GM23338 (cell line): ENCODE data around the gene RABL3. TPM values are rescaled to one million over a fixed set of nuclear protein-coding genes. Genes with fewer than 3 reads are reported as not detected.

Experiments used
- ATAC-seq: fragments of 200-7000 bp; cut with Tn5 transposase; 3 replicates; pipeline ENCODE4 v1.9.1; 2020
- DNase-seq: peaks from one replicate; pipeline ENCODE4 v3.0.0-alpha.2; 2015; ENCODE audit warnings: low spot score
- H2AFZ ChIP-seq: fragments of 200-600 bp; sonication (generic); 2 replicates; pipeline ENCODE4 v1.8.0; 2016; ENCODE audit warnings: antibody characterized with exemption, mild to moderate bottlenecking, moderate library complexity
- H3F3A ChIP-seq: fragments of 200-600 bp; sonication (generic); replicated peaks from 2 replicates; pipeline ENCODE4 v1.8.0; 2017; ENCODE audit warnings: antibody characterized with exemption, mixed run types, low read depth
- H3K27ac ChIP-seq: fragments of 200-600 bp; sonication (generic); 2 replicates; pipeline ENCODE4 v1.6.1; 2016; ENCODE audit warnings: low read depth
- H3K27me3 ChIP-seq: fragments of 200-600 bp; sonication (generic); 2 replicates; pipeline ENCODE4 v1.8.0; 2016; ENCODE audit warnings: mild to moderate bottlenecking, mixed run types, moderate library complexity; ENCODE audit not compliant: insufficient read depth
- H3K36me3 ChIP-seq: fragments of 200-600 bp; sonication (generic); 2 replicates; pipeline ENCODE4 v1.8.0; 2016; ENCODE audit warnings: mild to moderate bottlenecking; ENCODE audit not compliant: insufficient read depth
- H3K4me1 ChIP-seq: fragments of 200-600 bp; sonication (generic); 2 replicates; pipeline ENCODE4 v1.8.0; 2016; ENCODE audit warnings: mild to moderate bottlenecking, moderate library complexity; ENCODE audit not compliant: insufficient read depth
- H3K4me2 ChIP-seq: fragments of 200-600 bp; sonication (generic); 2 replicates; pipeline ENCODE4 v1.7.1; 2017; ENCODE audit warnings: mixed run types
- H3K4me3 ChIP-seq: fragments of 200-600 bp; sonication (generic); 2 replicates; pipeline ENCODE4 v1.6.1; 2016; ENCODE audit warnings: mixed run types
- H3K79me2 ChIP-seq: fragments of 200-600 bp; sonication (generic); replicated peaks from 2 replicates; pipeline ENCODE4 v1.8.0; 2017; ENCODE audit warnings: mild to moderate bottlenecking; ENCODE audit not compliant: insufficient read depth
- H3K9me2 ChIP-seq: fragments of 200-600 bp; sonication (generic); 2 replicates; pipeline ENCODE4 v1.8.0; 2017; ENCODE audit not compliant: insufficient read depth
- H4K20me1 ChIP-seq: fragments of 200-600 bp; sonication (generic); replicated peaks from 2 replicates; pipeline ENCODE4 v1.8.0; 2017; ENCODE audit warnings: mild to moderate bottlenecking; ENCODE audit not compliant: insufficient read depth
- H3K27ac Mint-ChIP-seq: 2 replicates; pipeline ENCODE4 v1.8.0; 2020; ENCODE audit warnings: inconsistent platforms, mild to moderate bottlenecking, moderate library complexity, mixed read lengths
- H3K27me3 Mint-ChIP-seq: 3 replicates; pipeline ENCODE4 v1.8.0; 2022; ENCODE audit warnings: low read depth, mild to moderate bottlenecking, moderate library complexity, mixed read lengths, inconsistent platforms; ENCODE audit not compliant: insufficient read depth, poor library complexity
- H3K36me3 Mint-ChIP-seq: 3 replicates; pipeline ENCODE4 v1.8.0; 2021; ENCODE audit warnings: low read depth, mild to moderate bottlenecking, inconsistent platforms, moderate library complexity, mixed read lengths
- H3K4me1 Mint-ChIP-seq: 3 replicates; pipeline ENCODE4 v1.8.0; 2020; ENCODE audit warnings: mild to moderate bottlenecking, inconsistent platforms, mixed read lengths
- H3K4me3 Mint-ChIP-seq: 3 replicates; pipeline ENCODE4 v1.8.0; 2021; ENCODE audit warnings: moderate library complexity, mild to moderate bottlenecking, inconsistent platforms, mixed read lengths
- H3K9me3 Mint-ChIP-seq: 3 replicates; pipeline ENCODE4 v1.8.0; 2020; ENCODE audit warnings: moderate library complexity, mild to moderate bottlenecking, inconsistent platforms, mixed read lengths
- EZH2 ChIP-seq: fragments of 200-600 bp; sonication (generic); IDR thresholded peaks from one replicate; pipeline ENCODE4 v1.8.0; 2017; ENCODE audit warnings: antibody characterized with exemption, mild to moderate bottlenecking, low read depth; ENCODE audit not compliant: unreplicated experiment
- JUNB ChIP-seq: IDR thresholded peaks from one replicate; pipeline ENCODE4 v1.6.1; 2016; ENCODE audit warnings: antibody characterized with exemption; ENCODE audit not compliant: unreplicated experiment
- REST ChIP-seq: IDR thresholded peaks from one replicate; pipeline ENCODE4 v1.6.1; 2018; ENCODE audit warnings: antibody characterized with exemption; ENCODE audit not compliant: unreplicated experiment
- ZNF114 ChIP-seq: fragments of 250-450 bp; sonication (Bioruptor Pico); IDR thresholded peaks from 2 replicates; pipeline ENCODE4 v1.5.0; 2020; ENCODE audit warnings: mild to moderate bottlenecking, moderate library complexity
- ZNF462 ChIP-seq: fragments of 250-450 bp; sonication (Bioruptor Pico); IDR thresholded peaks from 2 replicates; pipeline ENCODE4 v1.5.0; 2020; ENCODE audit warnings: mild to moderate bottlenecking, moderate library complexity
- polyA plus RNA-seq: library from polyadenylated mRNA; unstranded; fragments of >200 nt; fragmentation: Nextera tagmentation; extraction: Ambion mirVana; gene quantifications from 2 replicates; pipeline ENCODE4 v1.2.1, GENCODE V29; 2016
- total RNA-seq: library from RNA; depleted of rRNA; stranded (reverse); fragments of >200 nt; shearing (Covaris generic); gene quantifications from 2 replicates; pipeline ENCODE4 v1.2.3, GENCODE V29; 2014

Gene RABL3
- total and polyA plus RNA-seq, 2 experiments from 2014 or later, result 7.8 to 9.8 TPM

GRCh38 chr3:120730576-120731542 is 11.5 kb downstream of the RABL3 start (continued):
- TF ChIP-seq ZNF462 (no peak), JUNB (no peak), ZNF114 (CRISPR knock-in tag) (no peak), EZH2 (no peak)

GRCh38 chr3:120726791-120727190 is 15.5 kb downstream of the RABL3 start:
- H3K27me3 Mint-ChIP-seq, result peaks cover 2% of the 10 kb centered on the region
- H3K4me1 ChIP-seq, result peaks cover 23% of the 10 kb centered on the region
- H3K9me3 Mint-ChIP-seq, result peaks cover 9% of the 10 kb centered on the region; the same call in 2 of the 3 replicates
- H4K20me1 ChIP-seq, result no peaks in the 10 kb centered on the region
- H3K27ac ChIP-seq, result no peak overlapping the region
- no peak for TF ChIP-seq REST
- no peak overlapping the region for H2AFZ ChIP-seq
- H3K4me3 Mint-ChIP-seq, result no peak overlapping the region
- H3K4me3 ChIP-seq, result no peak overlapping the region
- no peaks in the 10 kb centered on the region for H3K36me3 ChIP-seq
- no peaks in the 10 kb centered on the region for H3K27me3 ChIP-seq
- DNase-seq (no peak), ATAC-seq (no peak)
- no peak overlapping the region for H3K27ac Mint-ChIP-seq
- peak overlapping the region; percentile 38; the same call in 1 of the 2 replicates for H3K4me2 ChIP-seq
- no peaks in the 10 kb centered on the region for H3F3A ChIP-seq
- 0 out of 2 replicates have a peak, but pooled peaks cover 4% of the 10 kb centered on the region for H3K9me2 ChIP-seq
- peaks cover 21% of the 10 kb centered on the region for H3K4me1 Mint-ChIP-seq
- H3K36me3 Mint-ChIP-seq, result peaks cover 25% of the 10 kb centered on the region; the same call in 2 of the 3 replicates
- no peaks in the 10 kb centered on the region; the same call in 1 of the 2 replicates for H3K79me2 ChIP-seq
